Lower lobe of right lung (tissue), 2 donors: ENCODE measurements around the gene KCNC2. TPM values are rescaled to one million over a fixed set of nuclear protein-coding genes. Genes with fewer than 3 reads are reported as not detected.

Experiments used
- ATAC-seq, 2 donors: fragments of 200-7000 bp; cut with Tn5 transposase; one replicate each; pipeline ENCODE4 v1.9.1; 2020 to 2022; ENCODE audit warnings: mild to moderate bottlenecking in 2 of 2, moderate library complexity in 2 of 2
- DNase-seq: peaks from one replicate; pipeline ENCODE4 v3.0.0-alpha.2; 2020
- H3K27ac ChIP-seq: fragments of 200-600 bp; one replicate; pipeline ENCODE4 v1.8.0; 2022
- H3K27me3 ChIP-seq: fragments of 200-600 bp; one replicate; pipeline ENCODE4 v1.8.0; 2022; ENCODE audit warnings: low read depth
- H3K36me3 ChIP-seq: fragments of 200-600 bp; one replicate; pipeline ENCODE4 v1.8.0; 2022; ENCODE audit warnings: mild to moderate bottlenecking
- H3K4me1 ChIP-seq: fragments of 200-600 bp; one replicate; pipeline ENCODE4 v1.8.0; 2022
- H3K4me3 ChIP-seq: fragments of 200-600 bp; one replicate; pipeline ENCODE4 v1.8.0; 2022; ENCODE audit warnings: mild to moderate bottlenecking
- H3K9me3 ChIP-seq: fragments of 200-600 bp; one replicate; pipeline ENCODE4 v1.8.0; 2022
- CTCF ChIP-seq: fragments of 200-600 bp; IDR thresholded peaks from one replicate; pipeline ENCODE4 v1.8.0; 2022; ENCODE audit warnings: antibody characterized with exemption, mild to moderate bottlenecking
- intact Hi-C: fragments of 100-400 bp; cut with DNase I; formaldehyde crosslinking; loops from one replicate; pipeline ENCODE4 v1.11.0; 2022
- total RNA-seq: library from RNA; stranded (reverse); fragmentation: NEBNext Ultra II Directional; extraction: Animal tissue kit (Norgen Biotek cat#: 25700); gene quantifications from one replicate; pipeline ENCODE4 v1.2.1, GENCODE V29; 2021
- donor health status: DM: no; HTN: yes; CAD: no; lungs with severe emphysema.

Gene KCNC2
- total RNA-seq, 1 donor from 2014 or later, result not detected

- Histone ChIP-seq H3K27ac (no peak overlapping the region), H3K27me3 (no peaks in the 10 kb centered on the region), H3K36me3 (no peaks in the 10 kb centered on the region), H3K4me1 (no peaks in the 10 kb centered on the region), H3K4me3 (no peak overlapping the region), H3K9me3 (no peaks in the 10 kb centered on the region)
- intact Hi-C loops, result no loop called here
- ATAC-seq (no peak), DNase-seq (no peak)
- no peak for TF ChIP-seq CTCF
These were observed 92.9 kb downstream of the KCNC2 start for GRCh38 chr12:75116646-75117198.

- H3K4me3 ChIP-seq, result no peak overlapping the region
- H3K36me3 ChIP-seq, result no peaks in the 10 kb centered on the region
- H3K9me3 ChIP-seq, result no peaks in the 10 kb centered on the region
- H3K4me1 ChIP-seq, result no peaks in the 10 kb centered on the region
- DNase-seq, result no peak
- no peak for ATAC-seq
- no peaks in the 10 kb centered on the region for H3K27me3 ChIP-seq
- intact Hi-C loops, result no loop called here
- no peak for TF ChIP-seq CTCF
- H3K27ac ChIP-seq, result no peak overlapping the region
These were observed 93.9 kb downstream of the KCNC2 start for GRCh38 chr12:75115748-75116147.

GRCh38 chr12:75103822-75104221 is 105.8 kb downstream of the KCNC2 start:
- Histone ChIP-seq H3K27me3 (no peaks in the 10 kb centered on the region), H3K4me3 (no peak overlapping the region), H3K9me3 (no peaks in the 10 kb centered on the region), H3K4me1 (no peaks in the 10 kb centered on the region), H3K36me3 (no peaks in the 10 kb centered on the region), H3K27ac (no peak overlapping the region)
- no peak for TF ChIP-seq CTCF
- no peak for DNase-seq
- ATAC-seq, result no peak
- intact Hi-C loops, result no loop called here

- TF ChIP-seq CTCF, result no peak
- no peak for DNase-seq
- H3K4me3 ChIP-seq, result no peak overlapping the region
- H3K4me1 ChIP-seq, result no peaks in the 10 kb centered on the region
- no peak for ATAC-seq
- H3K36me3 ChIP-seq, result no peaks in the 10 kb centered on the region
- no peaks in the 10 kb centered on the region for H3K9me3 ChIP-seq
- intact Hi-C loops, result no loop called here
- H3K27ac ChIP-seq, result no peak overlapping the region
- no peaks in the 10 kb centered on the region for H3K27me3 ChIP-seq
These were observed 107.9 kb downstream of the KCNC2 start for GRCh38 chr12:75101781-75102180.

GRCh38 chr12:75099210-75099609 is 110.4 kb downstream of the KCNC2 start:
- ATAC-seq, result no peak
- H3K9me3 ChIP-seq, result no peaks in the 10 kb centered on the region
- no peak overlapping the region for H3K4me3 ChIP-seq
- no peak for DNase-seq
- no peaks in the 10 kb centered on the region for H3K27me3 ChIP-seq
- no peaks in the 10 kb centered on the region for H3K36me3 ChIP-seq
- no peak for TF ChIP-seq CTCF
- intact Hi-C loops, result no loop called here
- no peaks in the 10 kb centered on the region for H3K4me1 ChIP-seq
- no peak overlapping the region for H3K27ac ChIP-seq

- no peaks in the 10 kb centered on the region for H3K36me3 ChIP-seq
- TF ChIP-seq CTCF, result no peak
- H3K27ac ChIP-seq, result no peak overlapping the region
- H3K4me1 ChIP-seq, result no peaks in the 10 kb centered on the region
- H3K9me3 ChIP-seq, result no peaks in the 10 kb centered on the region
- intact Hi-C loops, result no loop called here
- no peak for ATAC-seq
- H3K27me3 ChIP-seq, result no peaks in the 10 kb centered on the region
- H3K4me3 ChIP-seq, result no peak overlapping the region
- DNase-seq, result no peak
These were observed 112.6 kb downstream of the KCNC2 start for GRCh38 chr12:75097003-75097402.
